Measurements from ENCODE around the gene PCDHGB4.

- TF ChIP-seq RAD51 (IDR thresholded peaks at IDR 0.05; ENCODE audit: borderline replicate concordance, low read depth) (no peak), NFRKB (IDR thresholded peaks at IDR 0.05; ENCODE audit: low read depth) (no peak)
Measured at GRCh38 chr5:141412854-141413539, 25.5 kb downstream of the PCDHGB4 start, which contains the start of gene PCDHGA10.
